SKM-1 treated with dmso at 0.1 percent for 144 hours (cell line): Measurements from ENCODE around the gene KRTCAP2.

ENCODE experiments used
- DNase-seq: peaks from one replicate; lab custom pipeline; 2025; ENCODE audit not compliant: unreplicated experiment; lab: John Stamatoyannopoulos, UW

Gene KRTCAP2

GRCh38 chr1:155184835-155185782 is 12.0 kb upstream of the KRTCAP2 start:
- DNase-seq, result peak; percentile 87

GRCh38 chr1:155184351-155184811 is 11.3 kb upstream of the KRTCAP2 start:
- no peak for DNase-seq

DNA sequence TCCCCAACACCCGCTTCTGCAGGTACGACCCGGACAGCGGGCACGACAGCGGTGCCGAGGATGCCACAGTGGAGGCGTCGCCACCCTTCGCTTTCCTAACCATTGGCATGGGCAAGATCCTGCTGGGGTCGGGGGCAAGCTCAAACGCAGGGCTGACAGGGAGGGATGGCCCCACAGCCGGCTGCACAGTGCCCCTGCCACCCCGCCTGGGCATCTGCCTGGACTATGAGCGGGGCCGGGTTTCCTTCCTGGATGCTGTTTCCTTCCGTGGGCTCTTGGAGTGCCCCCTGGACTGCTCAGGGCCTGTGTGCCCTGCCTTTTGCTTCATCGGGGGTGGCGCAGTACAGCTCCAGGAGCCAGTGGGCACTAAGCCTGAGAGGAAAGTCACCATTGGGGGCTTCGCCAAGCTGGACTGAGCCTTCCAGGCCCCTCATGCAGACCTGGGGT is 10.7 kb upstream of the KRTCAP2 start:
- no peak for DNase-seq

- no peak for DNase-seq
These were observed 9.0 kb upstream of the KRTCAP2 start for GRCh38 chr1:155182052-155182550.

DNA sequence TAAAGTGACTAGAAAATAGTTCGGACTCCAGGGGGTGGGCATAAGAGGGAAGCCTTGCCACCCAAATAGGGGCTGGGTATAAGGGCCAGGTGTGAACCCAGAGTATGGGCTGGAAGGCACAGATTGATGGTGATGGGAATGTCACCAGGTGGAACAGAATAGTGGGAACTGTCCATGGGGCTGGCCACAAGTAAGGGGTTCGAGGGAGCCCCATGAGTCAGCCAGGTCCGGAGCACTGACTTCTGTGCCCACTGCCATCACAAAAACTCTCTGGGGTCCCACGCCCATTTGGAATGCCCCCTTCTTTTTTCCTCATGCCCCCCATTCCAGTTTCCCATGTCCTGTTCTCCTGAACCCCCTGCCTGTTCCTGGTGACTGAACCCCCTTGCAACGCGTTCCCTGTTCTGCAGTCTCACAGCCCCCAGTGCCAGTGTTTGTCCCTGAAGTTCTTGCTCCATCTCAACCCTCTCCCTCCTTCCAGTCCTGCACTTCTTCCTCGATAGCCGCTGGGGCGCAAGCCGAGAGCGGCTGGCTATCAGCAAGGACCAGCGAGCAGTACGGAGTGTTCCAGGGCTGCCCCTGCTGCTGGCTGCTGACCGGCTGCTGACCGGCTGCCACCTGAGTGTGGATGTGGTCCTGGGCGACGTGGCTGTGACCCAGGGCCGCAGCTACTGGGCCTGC is 8.4 kb upstream of the KRTCAP2 start:
- no peak for DNase-seq

- no peak for DNase-seq
These were observed 6.3 kb upstream of the KRTCAP2 start for GRCh38 chr1:155179112-155180031.

- DNase-seq, result peak; percentile 90
These were observed 5.5 kb upstream of the KRTCAP2 start for GRCh38 chr1:155178441-155179111.

GRCh38 chr1:155177918-155178281 is 4.8 kb upstream of the KRTCAP2 start:
- no peak for DNase-seq

- no peak for DNase-seq
These were observed 4.3 kb upstream of the KRTCAP2 start for GRCh38 chr1:155177192-155177917.

DNA sequence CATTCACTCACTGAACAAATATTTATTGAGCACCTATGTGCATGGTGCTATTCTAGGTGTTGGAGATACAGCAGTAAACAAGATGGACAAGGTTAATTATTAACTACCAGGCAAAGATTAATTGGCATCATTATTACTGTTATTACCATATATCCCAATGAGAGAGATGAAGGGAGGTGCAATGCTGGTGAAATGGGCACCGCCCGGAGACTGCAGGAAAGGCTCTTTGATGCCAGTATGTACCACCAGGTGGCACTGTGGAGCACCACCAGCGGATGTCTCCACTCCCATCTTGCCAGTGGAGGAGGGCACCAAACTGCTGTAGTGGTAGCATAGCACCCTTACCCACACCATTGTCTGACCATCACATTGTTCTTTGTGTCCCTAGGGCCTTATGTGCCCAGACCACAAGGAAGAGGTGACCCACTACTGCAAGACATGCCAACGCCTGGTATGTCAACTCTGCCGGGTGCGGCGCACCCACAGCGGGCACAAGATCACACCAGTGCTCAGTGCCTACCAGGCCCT is 3.5 kb upstream of the KRTCAP2 start:
- DNase-seq, result peak; percentile 73

- DNase-seq, result no peak
These were observed 2.8 kb upstream of the KRTCAP2 start for GRCh38 chr1:155175927-155176371.

- no peak for DNase-seq
These were observed 2.3 kb upstream of the KRTCAP2 start for GRCh38 chr1:155175281-155175926.

GRCh38 chr1:155174324-155175280 is 1.5 kb upstream of the KRTCAP2 start:
- DNase-seq, result no peak

GRCh38 chr1:155173478-155174323 is 597 bp upstream of the KRTCAP2 start, which contains the start of gene TRIM46:
Gene TRIM46, plus strand, starts transcription at chr1:155173849. Its CDS starts 118 bp downstream, at chr1:155173967.
- peak; percentile 40 for DNase-seq

GRCh38 chr1:155171836-155172731 is 1.0 kb downstream of the KRTCAP2 start:
- no peak for DNase-seq

DNA sequence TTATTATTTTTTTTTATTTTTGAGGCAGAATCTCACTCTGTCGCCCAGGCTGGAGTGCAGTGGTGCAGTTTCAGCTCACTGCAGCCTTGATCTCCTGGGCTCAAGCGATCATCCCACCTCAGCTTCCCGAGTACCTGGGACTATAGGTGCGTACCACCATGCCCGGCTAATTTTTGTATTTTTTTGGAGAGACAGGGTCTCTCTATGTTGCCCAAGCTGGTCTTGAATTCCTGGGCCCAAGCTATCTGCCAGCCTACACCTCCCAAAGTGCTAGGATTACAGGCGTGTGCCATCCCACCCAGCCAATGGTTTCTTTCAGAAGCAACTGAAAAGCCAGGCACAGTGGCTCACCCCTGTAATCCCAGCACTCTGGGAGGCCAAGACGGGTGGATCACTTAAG is 2.3 kb downstream of the KRTCAP2 start:
- DNase-seq, result no peak
